Dendritic cell treated with granulocyte-macrophage colony-stimulating factor and Interleukin-4, amounts not matched to agents 40 ng/mL and 50 ng/mL, for 4 days (primary cell): ENCODE results near the gene AJAP1.
"Not testable (repeated sequence)": the region's sequence is repeated elsewhere in the genome, so short reads cannot be mapped to it uniquely, and the experiment has no call there.

Source experiments
- H3K27ac Mint-ChIP-seq: one replicate; pipeline ENCODE4 v1.8.0; 2022; ENCODE audit warnings: mild to moderate bottlenecking, mixed read lengths
- H3K27me3 Mint-ChIP-seq: one replicate; pipeline ENCODE4 v1.8.0; 2022; ENCODE audit warnings: mild to moderate bottlenecking, mixed read lengths
- H3K36me3 Mint-ChIP-seq: one replicate; pipeline ENCODE4 v1.8.0; 2022; ENCODE audit warnings: low read depth, mixed read lengths
- H3K4me1 Mint-ChIP-seq: one replicate; pipeline ENCODE4 v1.8.0; 2022; ENCODE audit warnings: low read depth, mixed read lengths
- H3K4me3 Mint-ChIP-seq: one replicate; pipeline ENCODE4 v1.8.0; 2022; ENCODE audit warnings: mild to moderate bottlenecking, moderate library complexity, mixed read lengths
- H3K9me3 Mint-ChIP-seq: one replicate; pipeline ENCODE4 v1.8.0; 2022; ENCODE audit warnings: mixed read lengths
- intact Hi-C: fragments of 100-400 bp; cut with micrococcal nuclease; formaldehyde crosslinking; loops from one replicate; pipeline ENCODE4 v1.15.0; 2022

Gene AJAP1

DNA sequence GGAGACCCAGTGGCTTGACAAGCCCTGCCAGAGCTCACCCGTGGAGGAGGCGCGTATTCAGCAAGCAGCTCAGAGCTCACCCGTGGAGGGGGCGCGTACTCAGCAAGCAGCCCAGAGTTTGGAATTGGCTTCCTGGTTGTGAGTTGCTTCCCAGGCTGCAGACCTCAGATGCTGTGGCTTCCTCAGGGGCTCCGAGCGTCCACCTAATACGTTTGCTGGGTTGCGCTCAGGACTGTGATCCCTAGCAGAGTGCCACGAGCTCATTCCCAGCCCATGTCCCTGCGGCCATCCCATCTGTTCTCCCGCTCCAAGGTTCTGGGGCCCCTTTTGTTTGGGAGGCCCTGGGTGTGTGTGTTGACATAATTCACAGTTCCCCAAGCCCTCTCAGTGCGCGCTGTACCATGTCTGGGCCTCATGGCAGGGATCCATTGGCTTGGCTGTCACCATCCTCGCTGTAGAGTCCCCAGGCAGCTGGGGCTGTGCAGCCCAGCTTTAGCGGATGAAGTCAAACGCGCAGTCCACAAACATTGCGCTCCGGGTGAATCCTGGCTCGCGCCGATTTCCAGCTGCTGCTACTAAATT lies 3.6 kb downstream of the AJAP1 start:
- Mint-ChIP-seq H3K36me3 (no peaks in the 10 kb centered on the region), H3K4me3 (no peak overlapping the region), H3K4me1 (no peaks in the 10 kb centered on the region), H3K27ac (no peak overlapping the region), H3K27me3 (peaks cover 60% of the 10 kb centered on the region), H3K9me3 (no peaks in the 10 kb centered on the region)
- intact Hi-C loops, result no loop called here

DNA sequence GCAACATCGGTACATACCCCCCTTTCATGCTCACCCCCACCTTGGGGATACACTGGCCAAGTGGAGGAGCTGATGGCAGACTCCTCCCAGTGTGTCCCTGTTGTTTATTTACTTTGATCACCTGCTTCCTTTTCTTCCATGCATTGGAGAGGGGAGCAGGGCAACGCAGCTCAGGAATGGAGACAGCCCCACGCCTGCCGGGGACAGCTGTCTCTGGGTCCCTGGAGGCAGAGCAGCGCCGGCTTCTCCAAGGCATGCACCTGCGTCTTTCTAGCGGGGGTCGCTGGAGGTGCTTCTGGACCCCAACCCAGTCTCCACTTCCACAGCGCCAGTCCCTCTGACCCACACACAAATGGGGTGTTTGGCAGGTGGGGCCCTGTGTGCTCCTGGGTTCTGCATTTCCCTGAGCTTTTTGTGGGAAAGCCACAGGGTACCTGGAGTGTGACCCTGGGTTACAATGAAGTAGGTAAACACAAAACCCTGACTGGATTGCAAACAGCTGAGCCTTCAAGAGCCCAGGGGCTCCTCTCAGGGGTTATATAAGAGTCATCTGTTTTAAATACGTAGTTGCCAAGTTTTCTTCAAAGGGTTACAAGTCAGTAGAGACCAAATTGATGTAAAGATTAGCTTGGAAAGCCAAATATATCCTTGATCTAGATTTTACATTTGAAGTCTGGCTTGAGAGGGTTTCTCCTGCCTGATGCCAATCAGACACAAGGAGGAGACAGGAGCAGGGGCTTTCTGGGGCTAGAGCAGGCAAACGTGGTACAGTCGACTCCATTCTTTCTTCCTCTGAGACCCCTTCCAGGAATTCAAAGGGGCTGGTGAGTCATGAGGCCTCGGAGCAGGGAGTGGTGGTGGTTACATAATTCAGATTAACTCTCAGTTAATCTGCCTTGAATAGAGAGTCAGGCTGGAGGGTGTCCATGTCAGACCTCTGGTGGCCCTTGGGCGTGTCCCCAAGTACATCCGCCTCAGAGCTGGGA lies 4.5 kb downstream of the AJAP1 start:
- H3K4me3 Mint-ChIP-seq, result no peak overlapping the region
- intact Hi-C loops, result no loop called here
- H3K4me1 Mint-ChIP-seq, result no peaks in the 10 kb centered on the region
- H3K36me3 Mint-ChIP-seq, result no peaks in the 10 kb centered on the region
- peaks cover 51% of the 10 kb centered on the region for H3K27me3 Mint-ChIP-seq
- no peak overlapping the region for H3K27ac Mint-ChIP-seq
- no peaks in the 10 kb centered on the region for H3K9me3 Mint-ChIP-seq

- intact Hi-C loops, result no loop called here
- Mint-ChIP-seq H3K9me3 (no peaks in the 10 kb centered on the region), H3K4me3 (no peak overlapping the region), H3K36me3 (no peaks in the 10 kb centered on the region), H3K27me3 (peaks cover 42% of the 10 kb centered on the region), H3K4me1 (no peaks in the 10 kb centered on the region), H3K27ac (no peak overlapping the region)
These were observed 6.6 kb downstream of the AJAP1 start for GRCh38 chr1:4660917-4661594.

DNA sequence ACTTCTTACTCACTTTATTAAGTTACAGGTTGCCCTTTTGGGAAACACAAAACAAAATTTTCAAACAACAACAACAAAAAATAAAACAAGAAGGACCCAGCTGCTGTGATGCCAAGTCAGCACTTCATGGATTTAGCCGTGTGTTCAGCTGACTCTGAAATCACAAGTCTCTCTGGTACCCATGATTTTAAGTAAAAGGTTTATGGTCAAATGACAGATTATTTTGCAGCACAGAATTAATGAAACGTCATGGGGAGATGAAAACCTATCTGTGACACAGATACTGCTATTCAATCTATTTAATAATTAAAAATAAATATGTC lies 7.1 kb downstream of the AJAP1 start:
- no peaks in the 10 kb centered on the region for H3K9me3 Mint-ChIP-seq
- peaks cover 37% of the 10 kb centered on the region for H3K27me3 Mint-ChIP-seq
- no peak overlapping the region for H3K4me3 Mint-ChIP-seq
- H3K36me3 Mint-ChIP-seq, result no peaks in the 10 kb centered on the region
- H3K27ac Mint-ChIP-seq, result no peak overlapping the region
- no peaks in the 10 kb centered on the region for H3K4me1 Mint-ChIP-seq
- intact Hi-C loops, result no loop called here

- H3K27ac Mint-ChIP-seq, result no peak overlapping the region
- H3K4me1 Mint-ChIP-seq, result no peaks in the 10 kb centered on the region
- H3K9me3 Mint-ChIP-seq, result no peaks in the 10 kb centered on the region
- intact Hi-C loops, result no loop called here
- H3K4me3 Mint-ChIP-seq, result no peak overlapping the region
- H3K36me3 Mint-ChIP-seq, result no peaks in the 10 kb centered on the region
- peaks cover 31% of the 10 kb centered on the region for H3K27me3 Mint-ChIP-seq
These were observed 7.8 kb downstream of the AJAP1 start for GRCh38 chr1:4662168-4662567.

DNA sequence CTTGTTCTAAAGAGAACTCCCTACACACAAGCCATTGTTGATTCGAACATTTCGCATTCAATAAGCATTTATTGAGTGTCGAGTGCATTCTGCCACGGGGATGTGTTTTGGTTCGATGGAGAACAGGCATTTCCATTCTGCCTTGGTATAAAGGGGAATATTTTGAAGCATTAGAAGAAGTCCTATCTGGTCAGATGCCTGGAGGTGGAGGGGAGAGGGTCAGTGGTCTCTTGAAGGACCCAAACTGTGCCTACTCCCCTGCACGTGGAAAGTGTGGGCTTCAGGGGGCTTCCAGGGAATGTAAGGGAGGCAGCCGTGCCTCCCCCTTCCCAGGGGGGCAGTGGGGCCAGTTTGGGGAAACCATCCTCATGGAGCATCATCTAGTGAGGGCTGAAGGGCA lies 8.3 kb downstream of the AJAP1 start:
- Mint-ChIP-seq H3K4me1 (no peaks in the 10 kb centered on the region), H3K27me3 (peaks cover 28% of the 10 kb centered on the region), H3K27ac (no peak overlapping the region), H3K36me3 (no peaks in the 10 kb centered on the region), H3K4me3 (no peak overlapping the region), H3K9me3 (no peaks in the 10 kb centered on the region)
- intact Hi-C loops, result no loop called here

DNA sequence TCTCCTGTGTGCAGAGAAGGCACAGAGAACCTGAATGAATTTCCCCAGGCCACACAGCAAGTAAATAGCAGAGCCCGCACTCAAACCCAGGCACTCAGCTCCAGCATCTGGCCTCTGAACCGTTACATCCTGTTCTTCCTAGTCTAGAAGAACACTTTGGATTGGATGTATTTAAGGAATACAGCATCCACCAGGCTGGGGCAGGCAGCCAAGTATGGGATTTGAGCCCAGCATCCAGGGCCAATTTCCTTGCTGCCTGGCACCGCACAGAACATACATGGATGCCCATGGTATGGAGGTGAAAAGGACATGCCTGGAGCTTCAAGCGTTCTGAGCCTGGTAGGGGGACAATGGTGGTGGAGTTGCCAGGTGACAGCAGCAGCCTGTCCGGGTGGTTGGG lies 9.7 kb downstream of the AJAP1 start:
- Mint-ChIP-seq H3K9me3 (no peaks in the 10 kb centered on the region), H3K27ac (no peak overlapping the region), H3K4me3 (no peak overlapping the region), H3K27me3 (peaks cover 15% of the 10 kb centered on the region), H3K36me3 (no peaks in the 10 kb centered on the region), H3K4me1 (no peaks in the 10 kb centered on the region)
- intact Hi-C loops, result no loop called here

- no peaks in the 10 kb centered on the region for H3K9me3 Mint-ChIP-seq
- H3K36me3 Mint-ChIP-seq, result no peaks in the 10 kb centered on the region
- H3K4me3 Mint-ChIP-seq, result no peak overlapping the region
- no peak overlapping the region for H3K27ac Mint-ChIP-seq
- peaks cover 10% of the 10 kb centered on the region for H3K27me3 Mint-ChIP-seq
- intact Hi-C loops, result no loop called here
- H3K4me1 Mint-ChIP-seq, result no peaks in the 10 kb centered on the region
These were observed 10.2 kb downstream of the AJAP1 start for GRCh38 chr1:4664606-4665005.

GRCh38 chr1:4665456-4665855 lies 11.0 kb downstream of the AJAP1 start:
- Mint-ChIP-seq H3K4me3 (no peak overlapping the region), H3K27ac (no peak overlapping the region), H3K36me3 (no peaks in the 10 kb centered on the region), H3K27me3 (peaks cover 3% of the 10 kb centered on the region), H3K4me1 (no peaks in the 10 kb centered on the region), H3K9me3 (no peaks in the 10 kb centered on the region)
- intact Hi-C loops, result no loop called here

GRCh38 chr1:4666683-4667082 lies 12.3 kb downstream of the AJAP1 start:
- H3K4me3 Mint-ChIP-seq, H3K27me3 Mint-ChIP-seq, H3K9me3 Mint-ChIP-seq, H3K27ac Mint-ChIP-seq, H3K4me1 Mint-ChIP-seq, H3K36me3 Mint-ChIP-seq, intact Hi-C loops: not testable (repeated sequence)

GRCh38 chr1:4668743-4669700 lies 14.6 kb downstream of the AJAP1 start:
- Mint-ChIP-seq H3K4me1 (no peaks in the 10 kb centered on the region), H3K36me3 (no peaks in the 10 kb centered on the region)

GRCh38 chr1:4670265-4670664 lies 15.9 kb downstream of the AJAP1 start:
- H3K4me1 Mint-ChIP-seq, result no peaks in the 10 kb centered on the region
- no peak overlapping the region for H3K27ac Mint-ChIP-seq
- H3K36me3 Mint-ChIP-seq, result no peaks in the 10 kb centered on the region
- H3K27me3 Mint-ChIP-seq, result peaks cover 2% of the 10 kb centered on the region
- intact Hi-C loops, result no loop called here
- H3K9me3 Mint-ChIP-seq, result no peaks in the 10 kb centered on the region
- H3K4me3 Mint-ChIP-seq, result no peak overlapping the region

More at GRCh38 chr1:4668743-4669700, 14.6 kb downstream of the AJAP1 start:
- Mint-ChIP-seq H3K27me3 (peaks cover 2% of the 10 kb centered on the region), H3K27ac (no peak overlapping the region), H3K4me3 (no peak overlapping the region), H3K9me3 (no peaks in the 10 kb centered on the region)
- intact Hi-C loops, result no loop called here

- Mint-ChIP-seq H3K27ac (no peak overlapping the region), H3K4me3 (no peak overlapping the region), H3K27me3 (peaks cover 2% of the 10 kb centered on the region), H3K36me3 (no peaks in the 10 kb centered on the region), H3K4me1 (no peaks in the 10 kb centered on the region), H3K9me3 (no peaks in the 10 kb centered on the region)
- intact Hi-C loops, result no loop called here
These were observed 17.4 kb downstream of the AJAP1 start for GRCh38 chr1:4671828-4672227.
